GM19455 (cell line): ENCODE measurements around the gene RBBP4.
"Not testable (repeated sequence)": the region's sequence is repeated elsewhere in the genome, so short reads cannot be mapped to it uniquely, and the experiment has no call there.

Experiments used
- ATAC-seq: cut with Tn5 transposase; IDR thresholded peaks from one replicate; pipeline ENCODE4 v1.9.1; 2021; ENCODE audit not compliant: unreplicated experiment

The RBBP4 gene

DNA sequence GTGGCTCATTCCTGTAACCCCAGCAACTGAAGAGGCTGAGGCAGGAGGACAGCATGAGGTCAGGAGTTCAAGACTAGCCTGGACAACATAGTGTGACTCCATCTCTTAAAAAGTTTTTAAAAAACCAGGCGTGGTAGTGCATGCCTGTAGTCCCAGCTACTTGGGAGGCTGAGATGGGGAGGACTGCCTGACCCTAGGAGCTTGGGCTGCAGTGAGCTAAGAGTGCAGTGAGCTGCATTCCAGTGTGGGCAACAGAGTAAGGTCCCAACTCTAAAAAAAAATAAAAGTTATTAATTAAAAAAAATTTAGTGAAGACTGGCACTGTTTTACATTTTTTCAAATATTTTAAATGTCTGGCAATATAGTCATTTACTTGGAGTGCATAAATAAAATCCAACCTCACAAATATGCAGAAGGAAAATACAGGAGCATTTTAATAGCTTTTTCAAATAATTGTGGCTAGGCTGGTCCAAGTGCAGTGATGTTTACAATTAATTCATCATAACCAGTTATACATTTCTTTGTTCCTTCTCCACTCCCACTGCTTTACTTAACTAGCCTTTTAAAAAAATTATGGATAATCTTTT is 11.4 kb upstream of the RBBP4 start:
- ATAC-seq, result no peak

DNA sequence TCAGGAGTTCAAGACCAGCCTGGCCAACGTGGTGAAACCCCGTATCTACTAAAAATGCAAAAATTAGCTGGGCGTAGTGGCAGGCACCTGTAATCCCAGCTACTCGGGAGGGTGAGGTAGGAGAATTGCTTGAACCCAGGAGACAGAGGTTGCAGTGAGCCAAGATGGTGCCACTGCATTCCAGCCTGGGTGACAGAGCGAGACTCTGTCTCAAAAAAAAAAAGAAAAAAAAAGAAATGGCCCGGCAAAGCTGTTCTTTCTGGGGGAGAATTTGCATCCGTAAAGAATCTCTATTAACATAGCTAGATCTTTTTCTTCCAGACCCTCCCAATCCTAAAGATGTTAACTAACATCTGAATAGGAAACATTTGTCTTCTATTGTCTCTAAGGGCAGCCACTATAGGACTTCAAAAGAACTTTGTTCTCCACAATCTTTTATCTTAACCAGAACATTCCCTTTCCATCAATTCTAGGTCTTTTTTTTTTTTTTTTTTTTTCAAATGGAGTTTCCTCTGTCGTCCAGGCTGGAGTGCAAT is 8.6 kb upstream of the RBBP4 start:
- not testable (repeated sequence) for ATAC-seq

GRCh38 chr1:32644426-32644825 is 6.6 kb upstream of the RBBP4 start:
- ATAC-seq, result no peak

DNA sequence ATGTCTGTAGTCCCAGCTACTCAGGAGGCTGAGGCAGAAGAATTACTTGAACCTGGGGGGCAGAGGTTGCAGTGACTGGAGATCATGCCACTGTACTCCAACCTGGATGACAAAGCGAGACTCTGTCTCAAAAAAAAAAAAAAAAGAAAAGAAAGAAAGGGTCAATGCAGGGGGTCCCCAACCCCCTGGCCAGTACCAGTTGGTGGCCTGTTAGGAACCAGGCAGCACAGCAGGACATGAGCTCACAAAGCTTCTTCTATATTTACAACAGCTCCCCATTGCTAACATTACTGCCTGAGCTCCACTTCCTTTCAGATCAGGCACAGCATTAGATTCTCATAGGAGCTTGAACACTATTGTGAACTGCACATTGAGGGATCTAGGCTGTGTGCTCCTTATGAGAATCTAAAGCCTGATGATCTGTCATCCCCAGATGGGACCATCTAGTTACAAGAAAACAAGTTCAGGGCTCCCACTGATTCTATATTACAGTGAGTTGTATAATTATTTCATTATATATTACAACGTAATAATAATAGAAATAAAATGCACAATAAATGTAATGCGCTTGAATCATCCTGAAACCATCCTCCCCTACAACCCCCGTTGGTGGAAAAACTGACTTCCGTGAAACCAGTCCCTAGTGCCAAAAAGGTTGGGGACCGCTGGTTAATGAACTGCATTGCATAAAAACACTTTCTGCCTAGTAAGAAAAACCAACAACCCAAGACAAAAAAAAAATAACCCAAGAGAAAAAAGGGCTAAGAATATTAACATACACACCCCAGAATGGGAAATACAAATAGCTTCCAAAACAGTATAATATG is 3.5 kb upstream of the RBBP4 start:
- ATAC-seq, result no peak

DNA sequence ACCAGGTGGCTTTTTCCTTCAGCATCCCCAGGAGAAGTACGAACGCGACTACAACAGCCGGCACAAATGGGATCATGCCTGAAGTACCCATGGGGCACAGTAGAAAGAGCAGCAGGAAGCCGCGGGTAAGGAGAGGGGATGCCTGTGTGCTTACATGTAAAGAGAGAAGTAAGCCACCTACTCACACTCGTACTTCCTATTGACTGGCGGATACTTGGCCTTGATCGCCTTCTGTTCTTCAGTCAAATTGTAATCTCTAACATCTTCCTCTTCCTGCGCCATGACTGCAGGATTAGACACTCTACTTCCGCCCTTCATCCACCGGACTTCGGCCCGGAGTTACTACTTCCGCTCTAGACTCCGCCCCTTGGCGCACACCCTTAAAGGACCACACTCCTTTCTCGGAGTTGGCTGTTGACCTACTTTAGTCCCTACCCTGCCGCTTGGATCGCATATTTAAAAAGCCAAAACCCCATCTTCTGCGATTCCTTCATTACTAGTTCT is 708 bp upstream of the RBBP4 start, which contains the start of gene ZBTB8OS:
ZBTB8OS (minus strand) TSS at position 303 of the 504 bp plus-strand sequence; CDS start at position 282, 21 bp downstream.
- peak; percentile 58 for ATAC-seq

DNA sequence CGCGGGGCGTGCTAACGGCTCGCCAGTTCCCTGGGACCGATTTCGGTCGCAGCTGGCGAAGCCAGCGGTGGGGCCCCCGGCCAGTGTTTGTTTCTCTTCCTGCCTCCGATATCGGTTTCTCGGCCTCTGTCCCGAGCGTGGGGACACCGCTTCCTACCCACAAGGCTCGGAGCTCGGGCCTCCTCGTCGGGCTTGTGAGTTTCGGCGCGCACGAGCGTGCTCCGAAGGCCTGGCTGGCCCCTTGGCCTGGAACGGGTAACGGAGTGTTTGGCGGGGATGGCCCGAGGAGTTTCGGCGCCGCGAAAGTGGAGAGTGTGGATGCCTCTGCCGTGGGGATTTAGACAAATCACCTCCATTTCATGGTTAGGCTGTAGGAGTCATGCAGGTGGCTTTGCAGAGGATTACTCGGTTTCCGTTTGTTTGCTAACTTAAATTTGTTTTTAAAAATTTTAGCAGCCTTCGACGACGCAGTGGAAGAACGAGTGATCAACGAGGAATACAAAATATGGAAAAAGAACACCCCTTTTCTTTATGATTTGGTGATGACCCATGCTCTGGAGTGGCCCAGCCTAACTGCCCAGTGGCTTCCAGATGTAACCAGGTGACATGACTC is 559 bp downstream of the RBBP4 start:
- peak; percentile 38 for ATAC-seq

DNA sequence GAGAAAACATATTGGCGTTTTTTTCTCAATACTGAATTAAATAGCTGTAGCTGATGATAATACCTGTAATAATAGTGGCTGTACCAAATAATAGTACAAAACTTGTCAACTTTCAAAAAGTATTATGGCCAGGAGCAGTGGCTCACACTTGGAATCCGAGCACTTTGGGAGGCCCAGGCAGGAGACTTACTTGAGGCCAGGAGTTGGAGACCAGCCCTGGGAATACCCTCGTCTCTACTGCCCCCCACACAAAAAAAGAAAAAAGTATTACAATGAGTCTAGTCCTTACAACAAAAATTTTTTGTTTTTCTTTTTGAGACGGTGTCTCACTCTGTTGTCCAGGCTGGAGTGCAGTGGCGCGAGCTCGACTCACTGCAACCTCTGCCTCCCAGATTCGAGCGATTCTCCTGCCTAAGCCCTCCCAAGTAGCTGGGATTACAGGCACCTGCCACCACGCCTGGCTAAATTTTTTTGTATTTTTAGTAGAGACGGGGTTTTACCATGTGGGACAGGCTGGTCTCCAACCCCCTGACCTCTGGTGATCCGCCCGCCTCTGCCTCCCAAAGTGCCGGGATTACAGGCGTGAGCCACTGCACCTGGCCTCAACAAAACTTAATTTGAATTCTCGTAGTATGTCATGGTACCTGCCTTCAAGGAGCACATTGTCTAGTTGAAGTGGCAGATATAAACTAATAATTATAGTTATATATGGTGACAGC is 1.4 kb downstream of the RBBP4 start:
- ATAC-seq, result no peak

- ATAC-seq, result no peak
Observed at GRCh38 chr1:32659581-32659980, 8.6 kb downstream of the RBBP4 start.

DNA sequence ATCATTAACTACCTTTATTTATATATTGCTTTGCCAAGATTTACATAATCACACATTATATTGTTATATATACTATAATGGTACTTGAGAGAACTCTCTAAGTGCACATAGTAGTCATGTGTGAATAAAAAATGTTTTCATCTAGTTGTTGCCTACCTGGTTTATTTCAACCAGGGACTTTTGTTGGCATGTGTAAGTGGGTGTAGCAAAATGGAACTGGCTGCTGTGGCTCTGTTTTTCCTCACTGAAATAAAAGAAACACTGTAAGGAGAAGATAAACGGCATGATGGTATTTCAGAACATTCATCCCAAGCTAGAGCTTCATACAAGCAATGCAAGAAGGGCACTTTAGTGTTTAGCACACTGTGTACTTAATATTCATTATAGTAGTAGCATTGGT is 14.9 kb downstream of the RBBP4 start:
- no peak for ATAC-seq

GRCh38 chr1:32666901-32667566 is 16.0 kb downstream of the RBBP4 start:
- no peak for ATAC-seq

DNA sequence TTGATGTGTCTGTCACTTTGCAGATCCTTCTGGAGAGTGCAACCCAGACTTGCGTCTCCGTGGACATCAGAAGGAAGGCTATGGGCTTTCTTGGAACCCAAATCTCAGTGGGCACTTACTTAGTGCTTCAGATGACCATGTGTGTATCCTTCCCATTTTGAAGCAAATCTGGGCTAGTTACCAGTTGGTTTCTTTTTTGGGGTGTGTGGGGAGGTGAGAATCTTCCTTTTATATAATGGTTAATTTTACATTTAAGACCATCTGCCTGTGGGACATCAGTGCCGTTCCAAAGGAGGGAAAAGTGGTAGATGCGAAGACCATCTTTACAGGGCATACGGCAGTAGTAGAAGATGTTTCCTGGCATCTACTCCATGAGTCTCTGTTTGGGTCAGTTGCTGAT is 17.7 kb downstream of the RBBP4 start:
- ATAC-seq, result not testable (repeated sequence)

DNA sequence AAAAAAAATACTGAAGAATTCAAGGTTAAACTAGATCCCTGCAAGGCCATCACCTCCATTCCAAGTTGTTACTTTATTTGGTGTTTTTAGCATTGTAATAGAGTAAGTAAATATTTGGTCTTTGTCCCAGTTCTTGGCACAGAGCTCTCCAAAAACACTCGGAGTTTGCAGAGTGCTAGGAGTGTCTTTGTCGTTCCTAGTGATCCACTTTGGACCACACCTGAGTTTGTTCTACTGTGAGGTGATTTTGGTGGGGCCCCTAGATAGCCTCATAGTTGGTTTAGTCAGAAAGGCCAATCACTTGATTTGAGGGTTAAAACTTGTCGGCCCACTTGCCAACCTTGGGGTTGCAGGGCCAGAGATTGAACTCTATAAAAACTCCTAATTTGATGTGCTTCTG is 25.9 kb downstream of the RBBP4 start:
- no peak for ATAC-seq

DNA sequence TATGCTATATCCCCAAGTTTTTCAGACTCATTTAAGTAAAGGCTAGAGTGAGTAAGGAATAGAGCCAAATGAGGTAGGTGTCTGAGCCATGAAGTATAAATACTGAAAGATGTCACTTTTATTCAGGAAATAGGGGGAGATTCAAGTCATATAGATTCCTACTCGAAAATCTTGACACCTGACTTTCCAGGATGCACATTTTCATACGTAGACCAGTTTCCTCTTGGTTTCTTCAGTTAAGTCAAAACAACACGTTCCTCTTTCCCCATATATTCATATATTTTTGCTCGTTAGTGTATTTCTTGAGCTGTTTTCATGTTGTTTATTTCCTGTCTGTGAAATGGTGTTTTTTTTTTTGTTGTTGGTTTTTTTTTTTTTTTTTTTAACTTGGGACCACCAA is 29.0 kb downstream of the RBBP4 start:
- ATAC-seq, result not testable (repeated sequence)

DNA sequence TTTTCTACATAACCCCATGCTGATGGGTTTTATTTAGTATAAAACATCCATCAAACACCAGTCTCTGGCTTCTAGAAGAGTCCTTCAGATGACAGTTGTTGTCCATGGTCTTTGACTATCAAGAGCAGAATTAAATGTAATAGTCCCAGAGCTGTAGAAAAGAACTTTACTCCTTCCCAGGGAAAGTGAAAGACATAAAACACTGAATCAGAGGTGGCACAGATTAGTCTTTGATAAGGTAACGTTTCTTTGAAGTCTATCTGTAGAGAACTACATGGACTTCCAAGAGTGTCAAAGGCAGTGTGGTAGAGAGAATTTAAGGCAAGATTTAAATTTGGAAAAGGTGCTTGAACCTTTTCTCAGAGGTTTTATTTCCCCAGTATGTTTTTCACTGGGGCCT is 29.6 kb downstream of the RBBP4 start:
- ATAC-seq, result no peak

DNA sequence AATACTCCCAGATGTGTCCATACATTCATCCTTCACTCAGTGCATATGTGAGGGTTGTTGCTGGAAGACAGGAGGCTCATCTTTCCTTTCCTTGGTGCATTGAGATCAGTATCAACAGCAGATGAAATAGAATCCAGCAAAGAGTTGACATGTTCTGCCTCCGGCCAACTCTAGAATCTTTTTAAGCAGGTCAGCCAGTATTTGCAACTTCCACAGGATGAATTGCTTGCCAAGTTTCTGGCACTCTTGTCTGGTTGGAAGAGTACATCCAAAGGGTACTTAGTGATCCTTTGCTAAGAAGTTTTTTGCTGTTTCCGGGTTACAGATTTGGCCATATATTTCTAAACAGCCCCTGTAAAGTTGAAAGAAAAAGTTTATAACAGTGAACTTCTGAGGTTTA is 30.5 kb downstream of the RBBP4 start:
- ATAC-seq, result no peak

DNA sequence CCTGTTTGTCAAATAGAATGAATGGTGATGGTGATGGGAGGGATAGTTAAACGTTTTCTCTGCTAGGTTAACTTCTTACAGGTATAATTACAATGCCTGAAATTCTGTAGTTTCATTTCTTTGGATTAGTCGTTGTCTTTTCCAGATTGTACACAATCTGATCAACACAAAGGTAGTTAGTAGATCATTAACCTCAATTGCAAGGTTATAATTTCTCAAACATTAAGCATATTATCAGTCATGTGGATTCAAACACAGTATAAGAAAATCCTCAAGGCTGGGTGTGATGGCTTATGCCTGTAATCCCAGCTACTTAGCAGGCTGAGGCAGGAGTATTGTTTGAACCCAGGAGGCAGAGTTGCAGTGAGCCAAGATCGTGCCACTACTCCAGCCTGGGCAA is 31.0 kb downstream of the RBBP4 start:
- no peak for ATAC-seq

- ATAC-seq, result no peak
Observed at GRCh38 chr1:32683397-32683796, 32.4 kb downstream of the RBBP4 start.

- no peak for ATAC-seq
Observed at GRCh38 chr1:32684167-32684811, 33.3 kb downstream of the RBBP4 start.

DNA sequence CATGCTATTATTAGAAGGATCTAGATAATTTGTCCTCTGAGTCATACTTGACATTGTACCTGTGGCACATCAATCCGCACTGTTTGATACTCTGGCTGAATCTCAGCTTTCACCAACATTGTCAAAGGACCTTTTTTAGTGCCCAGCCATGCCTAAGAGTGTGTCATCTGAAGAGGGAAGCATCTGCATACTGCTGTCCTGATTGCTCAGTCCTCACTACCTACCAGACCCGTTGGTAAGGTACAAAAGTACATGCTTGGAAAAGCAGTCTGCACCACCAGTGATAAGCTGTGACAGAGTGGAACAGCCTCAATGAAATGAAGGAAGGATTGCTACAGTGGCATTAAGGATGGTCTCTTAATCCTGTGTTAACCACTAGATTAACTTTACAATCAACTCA is 34.5 kb downstream of the RBBP4 start:
- no peak for ATAC-seq

DNA sequence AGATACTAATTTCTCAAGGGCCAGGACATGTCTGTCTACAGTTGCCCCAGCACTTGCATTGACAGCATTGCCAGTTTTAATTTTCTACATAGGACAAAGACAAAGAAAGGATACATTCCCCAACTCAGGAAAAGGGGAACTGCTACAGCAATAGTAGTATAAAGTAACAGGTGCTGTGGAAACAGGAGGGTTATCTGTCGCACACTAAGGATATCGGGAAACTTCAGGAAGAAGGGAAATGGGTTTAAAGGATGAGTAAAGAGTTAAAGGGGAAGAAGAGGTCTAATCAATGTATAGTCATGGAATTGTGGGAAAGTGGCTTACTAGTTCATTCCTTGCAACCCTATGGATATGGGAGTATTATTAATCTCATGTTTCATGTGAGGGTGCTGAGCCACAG is 35.4 kb downstream of the RBBP4 start:
- no peak for ATAC-seq
